Measurements from ENCODE around the gene RPL29. TPM values are rescaled to one million over a fixed set of nuclear protein-coding genes. Genes with fewer than 3 reads are reported as not detected.

RPL29 gene
- total RNA-seq, 4 donors from 2014 or later: 786 to 1,908 (median 1,382) TPM

DNA sequence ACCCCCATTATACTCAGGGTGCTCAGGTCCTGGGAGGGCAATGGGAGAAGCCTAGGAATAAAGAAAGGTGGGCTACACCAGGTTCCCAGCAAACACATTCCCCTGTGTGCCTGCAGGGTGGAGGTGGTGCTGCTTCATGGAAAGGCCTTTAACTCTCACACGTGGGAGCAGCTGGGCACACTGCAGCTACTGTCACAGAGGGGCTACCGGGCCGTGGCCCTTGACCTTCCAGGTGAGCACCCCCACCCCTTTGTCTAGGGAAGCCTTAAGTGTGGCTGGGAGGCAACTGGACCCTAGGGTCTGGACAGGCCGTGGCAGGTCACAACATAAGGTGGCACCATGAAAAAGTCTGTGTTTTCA, 17.6 kb downstream of the RPL29 start:
- intact Hi-C loops (cut with DNase I): no loop called here
- no peaks in the 10 kb centered on the region for H3K9me3 ChIP-seq
- no peak for DNase-seq (ENCODE audit: extremely low spot score)
- WGBS: 78% methylated on average over 4 of the region's 4 CpGs
- peaks cover 0 to 13% (median 5%) of the 10 kb centered on the region in 4 donors for H3K36me3 ChIP-seq
- peaks cover 31 to 58% (median 44%) of the 10 kb centered on the region in 4 donors for H3K4me1 ChIP-seq
- TF ChIP-seq POLR2A (IDR thresholded peaks at IDR 0.05; ENCODE audit: low read depth): no peak
- no peak for TF ChIP-seq EP300 (IDR thresholded peaks at IDR 0.05)
- TF ChIP-seq, protein P1, sequence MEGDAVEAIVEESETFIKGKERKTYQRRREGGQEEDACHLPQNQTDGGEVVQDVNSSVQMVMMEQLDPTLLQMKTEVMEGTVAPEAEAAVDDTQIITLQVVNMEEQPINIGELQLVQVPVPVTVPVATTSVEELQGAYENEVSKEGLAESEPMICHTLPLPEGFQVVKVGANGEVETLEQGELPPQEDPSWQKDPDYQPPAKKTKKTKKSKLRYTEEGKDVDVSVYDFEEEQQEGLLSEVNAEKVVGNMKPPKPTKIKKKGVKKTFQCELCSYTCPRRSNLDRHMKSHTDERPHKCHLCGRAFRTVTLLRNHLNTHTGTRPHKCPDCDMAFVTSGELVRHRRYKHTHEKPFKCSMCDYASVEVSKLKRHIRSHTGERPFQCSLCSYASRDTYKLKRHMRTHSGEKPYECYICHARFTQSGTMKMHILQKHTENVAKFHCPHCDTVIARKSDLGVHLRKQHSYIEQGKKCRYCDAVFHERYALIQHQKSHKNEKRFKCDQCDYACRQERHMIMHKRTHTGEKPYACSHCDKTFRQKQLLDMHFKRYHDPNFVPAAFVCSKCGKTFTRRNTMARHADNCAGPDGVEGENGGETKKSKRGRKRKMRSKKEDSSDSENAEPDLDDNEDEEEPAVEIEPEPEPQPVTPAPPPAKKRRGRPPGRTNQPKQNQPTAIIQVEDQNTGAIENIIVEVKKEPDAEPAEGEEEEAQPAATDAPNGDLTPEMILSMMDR (IDR thresholded peaks at IDR 0.05): no peak
- TF ChIP-seq POLR2AphosphoS5 (IDR thresholded peaks at IDR 0.05): no peak
- H3K27me3 ChIP-seq: no peaks in the 10 kb centered on the region
- H3K27ac ChIP-seq (replicated peaks in 1 of 4): no peak overlapping the region
- H3K4me3 ChIP-seq: no peak overlapping the region

DNA sequence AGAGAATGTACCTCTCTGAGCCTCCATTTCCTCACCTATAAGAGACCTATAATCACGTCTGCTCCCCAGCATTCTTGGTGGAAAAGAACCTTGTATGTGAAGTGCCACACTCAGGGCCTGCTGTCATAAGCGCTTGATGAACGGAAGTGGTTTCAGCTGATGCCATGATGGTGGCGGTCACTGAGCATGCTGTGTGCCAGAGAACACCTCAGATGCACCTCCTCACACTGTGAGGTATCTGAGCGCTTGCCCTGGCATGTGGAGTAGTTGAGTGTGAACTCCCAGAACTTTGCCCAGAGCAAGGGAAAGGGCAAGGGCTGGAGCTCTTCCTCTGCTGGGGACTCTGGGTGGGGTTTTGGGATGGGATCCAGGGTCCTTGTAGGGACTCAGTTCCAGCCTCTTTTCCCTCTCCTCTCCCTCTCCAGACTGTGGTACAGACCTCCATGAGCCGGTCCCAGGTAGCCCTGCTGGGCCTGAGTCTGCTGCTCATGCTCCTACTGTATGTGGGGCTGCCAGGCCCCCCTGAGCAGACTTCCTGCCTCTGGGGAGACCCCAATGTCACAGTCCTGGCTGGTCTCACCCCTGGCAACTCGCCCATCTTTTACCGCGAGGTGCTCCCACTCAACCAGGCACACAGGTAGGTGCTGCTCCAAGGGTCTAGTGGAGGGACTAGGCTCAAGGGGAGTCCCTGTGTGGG, 18.1 kb downstream of the RPL29 start:
- intact Hi-C loops (cut with DNase I): no loop called here
- no peak overlapping the region for H3K4me3 ChIP-seq
- DNase-seq (ENCODE audit: extremely low spot score): no peak
- no peaks in the 10 kb centered on the region for H3K9me3 ChIP-seq
- WGBS: 84% methylated on average over 4 of the region's 9 CpGs
- no peak overlapping the region for H3K27ac ChIP-seq (replicated peaks in 1 of 4)
- peaks cover 0 to 13% (median 5%) of the 10 kb centered on the region in 4 donors for H3K36me3 ChIP-seq
- H3K27me3 ChIP-seq: no peaks in the 10 kb centered on the region
- peaks cover 35 to 58% (median 45%) of the 10 kb centered on the region in 4 donors for H3K4me1 ChIP-seq
- TF ChIP-seq POLR2A (IDR thresholded peaks at IDR 0.05; ENCODE audit: low read depth) (no peak), EP300 (IDR thresholded peaks at IDR 0.05) (no peak), POLR2AphosphoS5 (IDR thresholded peaks at IDR 0.05) (no peak)
- TF ChIP-seq, protein P1 (IDR thresholded peaks at IDR 0.05): no peak

- H3K36me3 ChIP-seq: peaks cover 0 to 18% (median 7%) of the 10 kb centered on the region in 4 donors
- H3K4me3 ChIP-seq: peak overlapping the region; percentile 55 to 75 (median 70)
- no peak for DNase-seq (ENCODE audit: extremely low spot score)
- no peaks in the 10 kb centered on the region for H3K27me3 ChIP-seq
- peaks cover 27 to 58% (median 35%) of the 10 kb centered on the region in 4 donors for H3K4me1 ChIP-seq
- H3K9me3 ChIP-seq: no peaks in the 10 kb centered on the region
- TF ChIP-seq, protein P1 (IDR thresholded peaks at IDR 0.05): peak in 1 of 3 experiments; percentile 5
- no peak for TF ChIP-seq POLR2A (IDR thresholded peaks at IDR 0.05; ENCODE audit: low read depth)
- no peak for TF ChIP-seq EP300 (IDR thresholded peaks at IDR 0.05)
- TF ChIP-seq POLR2AphosphoS5 (IDR thresholded peaks at IDR 0.05): no peak
- H3K27ac ChIP-seq (replicated peaks in 1 of 4): peak overlapping the region; percentile 93 to 96 (median 96)
- 62% methylated on average over 21 of the region's 46 CpGs for WGBS
- intact Hi-C loops (cut with DNase I): loop anchor here (2.0 kb wide), 1 partner anchor 33 kb away; the partner anchor contains the start of gene PARP3
These were observed 19.7 kb downstream of the RPL29 start for GRCh38 chr3:51975852-51976549.

DNA sequence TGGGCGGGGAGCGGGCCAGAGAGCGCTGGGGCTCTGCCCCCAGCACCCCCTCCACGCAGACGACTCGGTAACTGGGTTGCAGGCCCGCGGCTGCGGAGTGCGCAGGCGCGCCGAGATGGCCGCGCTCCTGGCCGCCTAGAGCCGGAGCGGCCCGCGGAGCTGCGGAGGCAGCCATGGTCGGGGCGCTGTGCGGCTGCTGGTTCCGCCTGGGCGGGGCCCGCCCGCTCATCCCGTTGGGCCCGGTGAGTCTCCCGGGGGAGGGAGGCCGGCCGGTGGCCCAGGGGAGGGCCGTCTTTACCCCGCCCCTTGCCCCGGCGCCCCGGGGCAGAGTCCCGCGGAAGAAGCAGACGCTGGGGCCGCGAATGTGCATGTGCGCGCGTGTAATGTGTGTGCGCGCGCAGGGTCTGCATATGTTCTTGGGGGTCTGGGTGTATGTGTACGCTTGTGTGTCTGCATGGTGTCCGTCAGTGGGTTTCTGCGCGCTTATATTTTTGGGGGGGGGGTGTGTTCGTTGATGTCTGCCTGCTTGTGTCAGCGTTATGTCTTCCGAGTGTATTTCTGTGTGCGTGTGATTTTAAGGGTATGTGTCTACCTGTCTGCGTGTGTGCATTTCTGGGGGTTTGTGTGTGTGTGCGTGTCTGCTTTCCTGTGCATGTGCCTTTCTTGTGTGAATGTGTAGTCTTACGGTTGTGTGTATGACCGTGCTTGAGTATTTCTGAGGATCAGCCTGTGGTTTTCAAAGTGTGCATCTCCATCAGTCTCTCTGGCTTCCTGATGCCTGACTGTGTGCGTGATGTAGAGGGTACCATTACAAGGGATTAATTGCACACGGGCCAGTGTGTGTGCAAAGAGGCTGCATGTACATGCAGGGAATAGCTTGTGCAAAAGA, 20.5 kb downstream of the RPL29 start, which contains the start of gene ABHD14A:
Gene ABHD14A, plus strand, starts transcription at position 102 of the 889 bp plus-strand sequence. Its CDS starts 72 bp downstream, at position 174.
- no peak for DNase-seq (ENCODE audit: extremely low spot score)
- TF ChIP-seq, protein P1 (IDR thresholded peaks at IDR 0.05): no peak
- TF ChIP-seq POLR2A (IDR thresholded peaks at IDR 0.05; ENCODE audit: low read depth): no peak
- TF ChIP-seq POLR2AphosphoS5 (IDR thresholded peaks at IDR 0.05): peak; percentile 47 to 77
- Histone ChIP-seq H3K9me3 (no peaks in the 10 kb centered on the region), H3K36me3 (peaks cover 0 to 14% (median 6%) of the 10 kb centered on the region in 4 donors), H3K4me1 (peaks cover 27 to 54% (median 35%) of the 10 kb centered on the region in 4 donors), H3K27ac (replicated peaks in 1 of 4) (peak within 1 kb of the TSS; percentile 93 to 96 (median 96)), H3K4me3 (peak within 1 kb of the TSS; percentile 55 to 75 (median 70)), H3K27me3 (no peaks in the 10 kb centered on the region)
- 1% methylated on average over 24 of the region's 63 CpGs for WGBS
- intact Hi-C loops (cut with DNase I): loop anchor here (2.0 kb wide), 1 partner anchor 32 kb away; the partner anchor contains the start of gene PARP3

Data from esophagus muscularis mucosa (tissue), 4 donors.